ENCODE results near the gene ACTR5. TPM values are rescaled to one million over a fixed set of nuclear protein-coding genes. Genes with fewer than 3 reads are reported as not detected.

ACTR5 gene
- 10 to 100 TPM in 3 of 4 donors, 1 to 10 TPM in 1; 8.9 to 15.0 (median 12.2) TPM for total RNA-seq

GRCh38 chr20:38748097-38748860 lies at the start of gene ACTR5:
Gene ACTR5 (plus strand): TSS chr20:38748460. CDS start chr20:38748479, 19 bp downstream.
- H3K27me3 ChIP-seq, result no peaks in the 10 kb centered on the region
- H3K4me1 ChIP-seq, result peaks cover 20% of the 10 kb centered on the region
- H3K27ac ChIP-seq, result peak within 1 kb of the TSS; percentile 89
- peak; percentile 95 to 97 for DNase-seq (ENCODE audit: low spot score in 2 of 2)
- TF ChIP-seq, protein P1, sequence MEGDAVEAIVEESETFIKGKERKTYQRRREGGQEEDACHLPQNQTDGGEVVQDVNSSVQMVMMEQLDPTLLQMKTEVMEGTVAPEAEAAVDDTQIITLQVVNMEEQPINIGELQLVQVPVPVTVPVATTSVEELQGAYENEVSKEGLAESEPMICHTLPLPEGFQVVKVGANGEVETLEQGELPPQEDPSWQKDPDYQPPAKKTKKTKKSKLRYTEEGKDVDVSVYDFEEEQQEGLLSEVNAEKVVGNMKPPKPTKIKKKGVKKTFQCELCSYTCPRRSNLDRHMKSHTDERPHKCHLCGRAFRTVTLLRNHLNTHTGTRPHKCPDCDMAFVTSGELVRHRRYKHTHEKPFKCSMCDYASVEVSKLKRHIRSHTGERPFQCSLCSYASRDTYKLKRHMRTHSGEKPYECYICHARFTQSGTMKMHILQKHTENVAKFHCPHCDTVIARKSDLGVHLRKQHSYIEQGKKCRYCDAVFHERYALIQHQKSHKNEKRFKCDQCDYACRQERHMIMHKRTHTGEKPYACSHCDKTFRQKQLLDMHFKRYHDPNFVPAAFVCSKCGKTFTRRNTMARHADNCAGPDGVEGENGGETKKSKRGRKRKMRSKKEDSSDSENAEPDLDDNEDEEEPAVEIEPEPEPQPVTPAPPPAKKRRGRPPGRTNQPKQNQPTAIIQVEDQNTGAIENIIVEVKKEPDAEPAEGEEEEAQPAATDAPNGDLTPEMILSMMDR (IDR thresholded peaks at IDR 0.05), result no peak
- TF ChIP-seq POLR2AphosphoS5 (IDR thresholded peaks at IDR 0.05) (peak in 1 of 3 donors; percentile 51), EP300 (IDR thresholded peaks at IDR 0.05) (no peak), POLR2A (IDR thresholded peaks at IDR 0.05) (peak in 1 of 2 donors; percentile 15)
- WGBS, result under 1% methylated on average over 32 of the region's 84 CpGs
- no peaks in the 10 kb centered on the region for H3K36me3 ChIP-seq
- no peaks in the 10 kb centered on the region for H3K9me3 ChIP-seq
- H3K4me3 ChIP-seq, result peak within 1 kb of the TSS; percentile 82

DNA sequence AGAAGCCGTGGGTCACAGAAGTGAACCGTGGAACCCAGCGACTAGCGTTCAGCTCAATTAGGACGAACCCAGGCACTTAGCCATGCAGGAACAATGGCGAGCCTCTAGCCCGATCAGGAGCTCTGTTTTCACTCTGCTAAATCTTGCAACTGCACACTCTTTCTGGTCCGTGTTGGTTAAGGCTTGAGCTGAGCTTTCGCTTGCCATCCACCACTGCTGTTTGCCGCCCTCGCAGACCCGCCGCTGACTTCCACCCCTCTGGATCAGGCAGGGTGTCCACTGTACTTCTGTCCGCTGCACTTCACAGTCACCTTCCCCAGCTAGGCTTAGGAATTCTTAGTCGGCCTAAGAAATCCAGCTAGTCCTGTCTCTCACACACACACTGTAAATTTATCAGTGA lies 49.7 kb upstream of the ACTR5 start:
- Histone ChIP-seq H3K4me3 (no peak overlapping the region), H3K27me3 (peaks cover 55% of the 10 kb centered on the region), H3K27ac (no peak overlapping the region), H3K36me3 (no peaks in the 10 kb centered on the region), H3K9me3 (no peaks in the 10 kb centered on the region), H3K4me1 (no peaks in the 10 kb centered on the region)
- 86% methylated on average over 14 of the region's 15 CpGs for WGBS
- DNase-seq (ENCODE audit: low spot score in 2 of 2), result no peak
- TF ChIP-seq, protein P1 (IDR thresholded peaks at IDR 0.05), result no peak
- TF ChIP-seq EP300 (IDR thresholded peaks at IDR 0.05) (no peak), POLR2AphosphoS5 (IDR thresholded peaks at IDR 0.05) (no peak), POLR2A (IDR thresholded peaks at IDR 0.05) (no peak)

DNA sequence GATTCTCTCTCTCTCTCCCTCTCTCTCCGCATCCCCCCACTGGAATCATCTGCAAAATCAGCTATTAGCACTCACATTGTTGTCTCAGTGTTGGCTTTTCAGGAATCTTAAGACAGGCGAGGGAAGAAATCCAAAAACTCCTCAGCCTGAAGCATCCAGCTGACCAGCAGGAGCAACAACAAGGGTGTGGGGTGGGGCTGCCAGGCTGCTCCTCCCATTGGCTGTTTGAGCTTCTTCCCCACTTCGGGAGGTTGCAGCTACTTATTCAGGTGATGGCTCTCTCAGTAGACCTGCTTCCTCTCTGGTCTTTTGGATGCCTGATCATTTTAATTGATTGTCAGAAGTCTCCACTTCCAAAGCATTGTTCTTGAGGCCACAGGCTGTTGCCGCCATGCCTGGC lies 48.1 kb upstream of the ACTR5 start:
- TF ChIP-seq POLR2A (IDR thresholded peaks at IDR 0.05) (no peak), POLR2AphosphoS5 (IDR thresholded peaks at IDR 0.05) (no peak), EP300 (IDR thresholded peaks at IDR 0.05) (no peak)
- TF ChIP-seq, protein P1 (IDR thresholded peaks at IDR 0.05), result no peak
- WGBS, result 51% methylated on average over 4 of the region's 4 CpGs
- no peak for DNase-seq (ENCODE audit: low spot score in 2 of 2)
- Histone ChIP-seq H3K4me1 (no peaks in the 10 kb centered on the region), H3K27ac (no peak overlapping the region), H3K9me3 (no peaks in the 10 kb centered on the region), H3K27me3 (peaks cover 71% of the 10 kb centered on the region), H3K4me3 (no peak overlapping the region), H3K36me3 (no peaks in the 10 kb centered on the region)

DNA sequence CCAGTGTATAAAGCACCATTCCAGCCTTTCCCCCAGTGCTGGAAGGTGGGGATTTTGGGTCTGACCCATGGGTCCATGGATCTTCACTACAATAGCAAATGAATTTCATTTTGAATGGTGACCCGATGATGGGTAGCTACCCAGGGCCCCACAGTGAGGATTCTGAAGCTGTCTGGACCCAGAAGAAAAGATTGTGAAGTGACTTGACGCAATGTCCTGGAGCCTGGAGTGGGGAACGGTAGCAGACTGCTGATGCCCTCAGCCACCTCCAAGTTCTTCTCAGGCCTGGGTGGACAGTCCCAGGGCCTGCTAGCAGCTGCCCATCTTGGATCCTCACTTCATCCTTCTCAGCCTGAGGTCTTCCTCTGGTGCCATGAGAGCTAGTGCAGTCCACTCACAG lies 47.3 kb upstream of the ACTR5 start:
- Histone ChIP-seq H3K9me3 (no peaks in the 10 kb centered on the region), H3K27ac (no peak overlapping the region), H3K36me3 (no peaks in the 10 kb centered on the region), H3K4me3 (no peak overlapping the region), H3K27me3 (peaks cover 79% of the 10 kb centered on the region), H3K4me1 (no peaks in the 10 kb centered on the region)
- no peak for DNase-seq (ENCODE audit: low spot score in 2 of 2)
- TF ChIP-seq POLR2AphosphoS5 (IDR thresholded peaks at IDR 0.05) (no peak), EP300 (IDR thresholded peaks at IDR 0.05) (no peak), POLR2A (IDR thresholded peaks at IDR 0.05) (no peak)
- TF ChIP-seq, protein P1 (IDR thresholded peaks at IDR 0.05), result no peak
- WGBS, result 74% methylated on average over 3 of the region's 3 CpGs

- DNase-seq (ENCODE audit: low spot score in 2 of 2), result no peak
- 76% methylated on average over 3 of the region's 3 CpGs for WGBS
- H3K27me3 ChIP-seq, result peaks cover 87% of the 10 kb centered on the region
- H3K4me1 ChIP-seq, result no peaks in the 10 kb centered on the region
- H3K4me3 ChIP-seq, result no peak overlapping the region
- H3K27ac ChIP-seq, result no peak overlapping the region
- TF ChIP-seq POLR2AphosphoS5 (IDR thresholded peaks at IDR 0.05), result no peak
- TF ChIP-seq POLR2A (IDR thresholded peaks at IDR 0.05), result no peak
- TF ChIP-seq, protein P1 (IDR thresholded peaks at IDR 0.05), result no peak
- no peak for TF ChIP-seq EP300 (IDR thresholded peaks at IDR 0.05)
- no peaks in the 10 kb centered on the region for H3K9me3 ChIP-seq
- H3K36me3 ChIP-seq, result no peaks in the 10 kb centered on the region
Observed at GRCh38 chr20:38703526-38703925, 44.7 kb upstream of the ACTR5 start.
